HG02588 (cell line): ENCODE data around the gene TIE1.

ENCODE experiments used
- ATAC-seq: cut with Tn5 transposase; IDR thresholded peaks from one replicate; pipeline ENCODE4 v1.9.1; 2021; ENCODE audit warnings: mild to moderate bottlenecking, moderate library complexity; ENCODE audit not compliant: unreplicated experiment

Gene TIE1

GRCh38 chr1:43273708-43274107 is 27.1 kb upstream of the TIE1 start:
- ATAC-seq: no peak

GRCh38 chr1:43274125-43274803 is 26.5 kb upstream of the TIE1 start:
- no peak for ATAC-seq

GRCh38 chr1:43274804-43275180 is 26.0 kb upstream of the TIE1 start:
- ATAC-seq: no peak

- ATAC-seq: no peak
Observed at GRCh38 chr1:43275826-43276620, 24.8 kb upstream of the TIE1 start.

- no peak for ATAC-seq
Observed at GRCh38 chr1:43276673-43277072, 24.1 kb upstream of the TIE1 start.

GRCh38 chr1:43277116-43277876 is 23.5 kb upstream of the TIE1 start:
- no peak for ATAC-seq

- no peak for ATAC-seq
Observed at GRCh38 chr1:43279161-43279560, 21.6 kb upstream of the TIE1 start.

- no peak for ATAC-seq
Observed at GRCh38 chr1:43279666-43280065, 21.1 kb upstream of the TIE1 start.

- no peak for ATAC-seq
Observed at GRCh38 chr1:43280692-43281091, 20.1 kb upstream of the TIE1 start.

- no peak for ATAC-seq
Observed at GRCh38 chr1:43282220-43283195, 18.3 kb upstream of the TIE1 start.

- ATAC-seq: no peak
Observed at GRCh38 chr1:43284065-43284464, 16.7 kb upstream of the TIE1 start.

GRCh38 chr1:43284546-43285110 is 16.2 kb upstream of the TIE1 start:
- no peak for ATAC-seq

- no peak for ATAC-seq
Observed at GRCh38 chr1:43285269-43285990, 15.4 kb upstream of the TIE1 start, which contains the start of gene C1orf210. C1orf210 (minus strand) TSS chr1:43285581; CDS start chr1:43283270, 2,311 bp downstream.

GRCh38 chr1:43286115-43286514 is 14.7 kb upstream of the TIE1 start:
- ATAC-seq: no peak

- no peak for ATAC-seq
Observed at GRCh38 chr1:43286533-43286932, 14.2 kb upstream of the TIE1 start.

- ATAC-seq: no peak
Observed at GRCh38 chr1:43288058-43288784, 12.6 kb upstream of the TIE1 start.

- no peak for ATAC-seq
Observed at GRCh38 chr1:43288785-43289706, 11.7 kb upstream of the TIE1 start.

GRCh38 chr1:43292216-43292615 is 8.6 kb upstream of the TIE1 start:
- ATAC-seq: no peak
